Epithelial cell of proximal tubule (primary cell): Measurements from ENCODE around the gene TANGO6. TPM values are rescaled to one million over a fixed set of nuclear protein-coding genes. Genes with fewer than 3 reads are reported as not detected.
A peak's percentile ranks its signal among the peaks of the same experiment; 100 is the strongest.
"Not testable (repeated sequence)": the region's sequence is repeated elsewhere in the genome, so short reads cannot be mapped to it uniquely, and the experiment has no call there.

Experiments used
- DNase-seq: peaks from one replicate; pipeline ENCODE4 v3.0.0-alpha.2; 2011; ENCODE audit warnings: low read depth
- H3K4me3 ChIP-seq: 2 replicates; pipeline ENCODE4 v1.5.1; 2011; ENCODE audit warnings: low read depth, mild to moderate bottlenecking, low read length
- total RNA-seq: library from RNA; depleted of rRNA; stranded (reverse); fragments of >200 nt; gene quantifications from 2 replicates; pipeline ENCODE4 v1.2.3, GENCODE V29; 2015
- TF ChIP-seq, protein P1 (sequence below): conservative IDR thresholded peaks from 2 replicates; pipeline ENCODE4 v1.5.1; 2012; ENCODE audit warnings: low read depth, mild to moderate bottlenecking, low read length

The TANGO6 gene
- total RNA-seq, 1 donor from 2014 or later, result 20.0 TPM

GRCh38 chr16:69118468-69118867 is 275.1 kb downstream of the TANGO6 start:
- H3K4me3 ChIP-seq, result no peak overlapping the region
- TF ChIP-seq, protein P1, sequence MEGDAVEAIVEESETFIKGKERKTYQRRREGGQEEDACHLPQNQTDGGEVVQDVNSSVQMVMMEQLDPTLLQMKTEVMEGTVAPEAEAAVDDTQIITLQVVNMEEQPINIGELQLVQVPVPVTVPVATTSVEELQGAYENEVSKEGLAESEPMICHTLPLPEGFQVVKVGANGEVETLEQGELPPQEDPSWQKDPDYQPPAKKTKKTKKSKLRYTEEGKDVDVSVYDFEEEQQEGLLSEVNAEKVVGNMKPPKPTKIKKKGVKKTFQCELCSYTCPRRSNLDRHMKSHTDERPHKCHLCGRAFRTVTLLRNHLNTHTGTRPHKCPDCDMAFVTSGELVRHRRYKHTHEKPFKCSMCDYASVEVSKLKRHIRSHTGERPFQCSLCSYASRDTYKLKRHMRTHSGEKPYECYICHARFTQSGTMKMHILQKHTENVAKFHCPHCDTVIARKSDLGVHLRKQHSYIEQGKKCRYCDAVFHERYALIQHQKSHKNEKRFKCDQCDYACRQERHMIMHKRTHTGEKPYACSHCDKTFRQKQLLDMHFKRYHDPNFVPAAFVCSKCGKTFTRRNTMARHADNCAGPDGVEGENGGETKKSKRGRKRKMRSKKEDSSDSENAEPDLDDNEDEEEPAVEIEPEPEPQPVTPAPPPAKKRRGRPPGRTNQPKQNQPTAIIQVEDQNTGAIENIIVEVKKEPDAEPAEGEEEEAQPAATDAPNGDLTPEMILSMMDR, result no peak
- DNase-seq, result no peak

DNA sequence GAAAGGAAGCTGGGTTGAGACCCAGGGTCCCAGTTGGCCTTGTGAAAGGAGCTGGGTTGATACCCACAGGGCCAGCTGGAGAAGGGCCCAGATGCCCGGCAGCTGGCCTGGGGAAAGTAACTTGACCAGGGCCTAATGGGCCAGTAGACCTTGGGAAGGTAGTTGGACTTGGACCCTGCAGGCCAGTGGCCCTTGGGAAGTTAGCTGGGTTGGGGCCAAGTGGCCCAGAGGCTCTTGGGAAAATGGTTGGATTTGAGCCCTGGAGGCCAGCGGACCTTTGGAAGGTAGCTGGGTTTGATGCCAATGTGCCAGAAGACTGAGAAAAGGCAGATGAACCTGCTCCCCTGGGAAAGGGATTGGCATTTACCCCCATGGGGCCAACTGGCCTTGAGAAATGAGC is 275.7 kb downstream of the TANGO6 start:
- TF ChIP-seq, protein P1, result no peak
- no peak overlapping the region for H3K4me3 ChIP-seq
- no peak for DNase-seq

- DNase-seq, result no peak
- no peak overlapping the region for H3K4me3 ChIP-seq
- TF ChIP-seq, protein P1, result no peak
Observed at GRCh38 chr16:69119536-69119935, 276.2 kb downstream of the TANGO6 start.

- H3K4me3 ChIP-seq, result no peak overlapping the region
- DNase-seq, result no peak
- TF ChIP-seq, protein P1, result no peak
Observed at GRCh38 chr16:69120096-69120664, 276.8 kb downstream of the TANGO6 start.

DNA sequence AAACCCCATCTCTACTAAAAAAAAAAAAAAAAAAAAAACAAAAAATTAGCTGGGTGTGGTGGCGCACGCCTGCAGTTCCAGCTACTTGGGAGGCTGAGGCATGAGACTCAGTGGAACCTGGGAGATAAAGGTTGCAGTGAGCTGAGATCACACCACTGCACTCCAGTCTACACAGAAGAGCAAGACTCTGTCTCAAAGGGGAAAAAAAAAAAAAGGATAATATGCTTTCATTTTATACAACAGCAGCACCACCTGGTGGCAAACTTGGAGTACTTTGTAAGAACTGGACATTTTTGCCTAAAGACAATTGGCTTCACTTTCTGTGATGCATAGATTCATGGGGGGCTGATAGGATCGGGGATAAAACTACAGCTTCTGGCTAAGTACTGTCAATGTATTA is 280.6 kb downstream of the TANGO6 start:
- TF ChIP-seq, protein P1, result peak; percentile 73
- DNase-seq, result no peak
- no peak overlapping the region for H3K4me3 ChIP-seq

DNA sequence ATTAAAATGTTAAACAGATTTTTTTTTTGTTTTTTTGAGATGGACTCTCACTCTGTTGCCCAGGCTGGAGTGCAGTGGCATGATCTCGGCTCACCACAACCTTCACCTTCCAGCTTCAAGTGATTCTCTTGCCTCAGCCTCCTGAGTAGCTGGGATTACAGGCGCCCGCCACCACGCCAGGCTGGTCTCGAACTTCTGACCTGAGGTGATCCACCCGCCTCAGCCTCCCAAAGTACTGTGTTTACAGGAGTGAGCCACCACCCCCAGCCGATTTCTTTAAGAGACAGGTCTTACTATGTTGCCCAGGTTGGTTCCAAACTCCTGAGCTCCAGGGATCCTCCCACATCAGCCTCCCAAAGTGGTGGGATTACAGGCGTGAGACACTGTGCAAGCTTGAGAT is 281.1 kb downstream of the TANGO6 start:
- not testable (repeated sequence) for DNase-seq, H3K4me3 ChIP-seq

- not testable (repeated sequence) for DNase-seq
Observed at GRCh38 chr16:69124961-69125360, 281.6 kb downstream of the TANGO6 start.

GRCh38 chr16:69126221-69126620 is 282.9 kb downstream of the TANGO6 start:
- H3K4me3 ChIP-seq, result no peak overlapping the region
- TF ChIP-seq, protein P1, result no peak
- DNase-seq, result no peak

More at GRCh38 chr16:69124961-69125360, 281.6 kb downstream of the TANGO6 start:
- H3K4me3 ChIP-seq, result not testable (repeated sequence)

GRCh38 chr16:69126801-69127200 is 283.5 kb downstream of the TANGO6 start:
- DNase-seq, H3K4me3 ChIP-seq: not testable (repeated sequence)
